Tibial artery (tissue), 4 donors: ENCODE data around the gene KCNJ12.
"Not testable (repeated sequence)": the region's sequence is repeated elsewhere in the genome, so short reads cannot be mapped to it uniquely, and the experiment has no call there.

Experiments used
- DNase-seq, 2 donors: peaks; one replicate each; pipeline ENCODE4 v3.0.0-alpha.2; 2019
- H3K27ac ChIP-seq, 2 donors: fragments of 200-600 bp; sonication (generic) in 1 of 2; 1 replicate in 1 of 2; 2 replicates in 1 of 2; pipeline ENCODE4 v1.5.1; 2018 to 2019; ENCODE audit warnings: mild to moderate bottlenecking in 1 of 2
- H3K27me3 ChIP-seq, 2 donors: fragments of 200-600 bp; sonication (generic) in 1 of 2; one replicate each; pipeline versions ENCODE4 v1.5.1 to v1.6.0; 2016 to 2019
- H3K36me3 ChIP-seq, 3 donors: fragments of 200-600 bp; sonication (generic) in 2 of 3; one replicate each; pipeline ENCODE4 v1.5.1; 2016 to 2019; ENCODE audit warnings: mild to moderate bottlenecking in 2 of 3
- H3K4me1 ChIP-seq, 4 donors: fragments of 200-600 bp; sonication (generic) in 2 of 4; 1 replicate in 3 of 4; 2 replicates in 1 of 4; pipeline ENCODE4 v1.5.1; 2016 to 2019
- H3K4me3 ChIP-seq, 2 donors: fragments of 200-600 bp; sonication (generic) in 1 of 2; 1 replicate in 1 of 2; 2 replicates in 1 of 2; pipeline ENCODE4 v1.5.1; 2018 to 2019; ENCODE audit warnings: mild to moderate bottlenecking in 2 of 2
- H3K9me3 ChIP-seq, 3 donors: fragments of 200-600 bp; sonication (generic) in 1 of 3; one replicate each; pipeline ENCODE4 v1.5.1; 2016 to 2019
- CTCF ChIP-seq, 2 experiments: fragments of 200-600 bp in 1 of 2; fragments of 450-650 bp in 1 of 2; IDR thresholded peaks; one replicate each; pipeline ENCODE4 v1.5.1; 2017 to 2019; ENCODE audit warnings: antibody characterized with exemption in 2 of 2, mild to moderate bottlenecking in 1 of 2, moderate library complexity in 1 of 2
- intact Hi-C: fragments of 100-400 bp; cut with DNase I; formaldehyde crosslinking; loops from one replicate; pipeline ENCODE4 v1.15.0; 2023; ENCODE audit warnings: low total_unique reads

KCNJ12 gene

GRCh38 chr17:21394265-21394664 is 18.1 kb downstream of the KCNJ12 start:
- DNase-seq, result no peak
- Histone ChIP-seq H3K36me3 (no peaks in the 10 kb centered on the region), H3K9me3 (no peaks in the 10 kb centered on the region), H3K27ac (no peak overlapping the region), H3K4me1 (no peaks in the 10 kb centered on the region), H3K4me3 (no peak overlapping the region), H3K27me3 (peaks cover 0 to 3% of the 10 kb centered on the region in 2 donors)
- intact Hi-C loops, result no loop called here
- TF ChIP-seq CTCF (IDR thresholded peaks at IDR 0.05), result no peak

GRCh38 chr17:21395764-21396163 is 19.6 kb downstream of the KCNJ12 start:
- H3K4me3 ChIP-seq, result no peak overlapping the region
- no peaks in the 10 kb centered on the region for H3K9me3 ChIP-seq
- TF ChIP-seq CTCF (IDR thresholded peaks at IDR 0.05), result no peak
- DNase-seq, result no peak
- intact Hi-C loops, result no loop called here
- no peak overlapping the region for H3K27ac ChIP-seq
- no peaks in the 10 kb centered on the region for H3K36me3 ChIP-seq
- H3K4me1 ChIP-seq, result no peaks in the 10 kb centered on the region
- H3K27me3 ChIP-seq, result no peaks in the 10 kb centered on the region

- no peaks in the 10 kb centered on the region for H3K9me3 ChIP-seq
- no peaks in the 10 kb centered on the region for H3K27me3 ChIP-seq
- H3K4me1 ChIP-seq, result no peaks in the 10 kb centered on the region
- H3K27ac ChIP-seq, result no peak overlapping the region
- H3K4me3 ChIP-seq, result no peak overlapping the region
- H3K36me3 ChIP-seq, result no peaks in the 10 kb centered on the region
- no peak for DNase-seq
- no peak for TF ChIP-seq CTCF (IDR thresholded peaks at IDR 0.05)
- intact Hi-C loops, result no loop called here
Observed at GRCh38 chr17:21396237-21396636, 20.1 kb downstream of the KCNJ12 start.

GRCh38 chr17:21397341-21398190 is 21.4 kb downstream of the KCNJ12 start:
- peak overlapping the region in 1 of 2 donors; percentile 50 for H3K27ac ChIP-seq
- intact Hi-C loops, result no loop called here
- H3K4me3 ChIP-seq, result no peak overlapping the region
- TF ChIP-seq CTCF (IDR thresholded peaks at IDR 0.05), result no peak
- peak; percentile 72 to 73 for DNase-seq
- H3K4me1 ChIP-seq, result peaks cover 0 to 7% (median 3%) of the 10 kb centered on the region in 4 donors
- H3K36me3 ChIP-seq, result no peaks in the 10 kb centered on the region
- no peaks in the 10 kb centered on the region for H3K9me3 ChIP-seq
- no peaks in the 10 kb centered on the region for H3K27me3 ChIP-seq

GRCh38 chr17:21399474-21400186 is 23.5 kb downstream of the KCNJ12 start:
- H3K4me1 ChIP-seq, result peaks cover 0 to 7% (median 3%) of the 10 kb centered on the region in 4 donors
- H3K27me3 ChIP-seq, result no peaks in the 10 kb centered on the region
- H3K36me3 ChIP-seq, result no peaks in the 10 kb centered on the region
- no peak for TF ChIP-seq CTCF (IDR thresholded peaks at IDR 0.05)
- H3K9me3 ChIP-seq, result peaks cover 0 to 4% (median 0%) of the 10 kb centered on the region in 3 donors
- H3K27ac ChIP-seq, result no peak overlapping the region
- H3K4me3 ChIP-seq, result no peak overlapping the region
- DNase-seq, result no peak
- intact Hi-C loops, result no loop called here

GRCh38 chr17:21400187-21400569 is 24.0 kb downstream of the KCNJ12 start:
- intact Hi-C loops, H3K9me3 ChIP-seq, H3K27me3 ChIP-seq, DNase-seq, H3K27ac ChIP-seq, H3K4me3 ChIP-seq, H3K4me1 ChIP-seq, H3K36me3 ChIP-seq: not testable (repeated sequence)
